ENCODE results near the gene FCHSD2. TPM values are rescaled to one million over a fixed set of nuclear protein-coding genes. Genes with fewer than 3 reads are reported as not detected.

FCHSD2 gene
- total and polyA plus RNA-seq, 2 of the 13 experiments (the other 11 are each of a cell fraction or from before 2014, with no cell fraction given), result 20.5 to 24.8 TPM

- Histone ChIP-seq H3K9ac (ENCODE audit: insufficient read depth, low read depth, low read length) (no peak overlapping the region), H3K36me3 (replicated peaks in 1 of 2; ENCODE audit: control insufficient read depth in 1 of 2, insufficient read depth in 2 of 2, low read length in 2 of 2) (peaks cover 3 to 26% of the 10 kb centered on the region in 2 experiments; a peak in 3 of 5 replicates), H2AFZ (ENCODE audit: low read length) (no peak overlapping the region), H3K4me3 (replicated peaks in 1 of 3; ENCODE audit: insufficient read depth in 1 of 3, low read depth in 2 of 3, low read length in 3 of 3) (no peak overlapping the region), H3K27me3 (ENCODE audit: control insufficient read depth in 1 of 2, insufficient read depth in 2 of 2, low read length in 2 of 2) (no peaks in the 10 kb centered on the region), H4K20me1 (ENCODE audit: insufficient read depth, low read length) (no peaks in the 10 kb centered on the region), H3K9me3 (ENCODE audit: low read length) (no peaks in the 10 kb centered on the region), H3K4me1 (ENCODE audit: insufficient read depth, low read length) (peaks cover 14% of the 10 kb centered on the region), H3K4me2 (ENCODE audit: low read depth, low read length) (no peak overlapping the region), H3K79me2 (ENCODE audit: insufficient read depth, low read length) (no peaks in the 10 kb centered on the region), H3K27ac (ENCODE audit: extremely low read length, insufficient read depth, low read length) (no peak overlapping the region)
- ATAC-seq, result no peak
- in situ Hi-C loops (cut with HindIII; ENCODE audit: extremely low pct_ligation_motif_present, low pct_unique_long_range_greater_than_20kb) (no loop called here), intact Hi-C loops (cut with micrococcal nuclease; ENCODE audit: unreplicated experiment) (no loop called here)
- CTCF ChIA-PET (ENCODE audit: low intra/inter-chr PET ratio, low total read pairs), result no interaction called here
- BruUV-seq (replicated peaks), result no TSS peak
- no peak for FAIRE-seq
- POLR2A ChIA-PET, result no interaction called here
- DNase-seq (ENCODE audit: low spot score), result no peak
- TF ChIP-seq ZNF549 (CRISPR knock-in tag; IDR thresholded peaks at IDR 0.05), result no peak
- TF ChIP-seq CHD2 (IDR thresholded peaks at IDR 0.05; ENCODE audit: low read depth, low read length), result no peak
- no peak for TF ChIP-seq HNRNPLL (IDR thresholded peaks at IDR 0.05; ENCODE audit: low read depth, low read length, poor library complexity, severe bottlenecking)
- no peak for TF ChIP-seq REST (IDR thresholded peaks at IDR 0.05; ENCODE audit: borderline replicate concordance in 1 of 2, low read depth in 1 of 2, low read length in 2 of 2)
- no peak for TF ChIP-seq FOXA1 (IDR thresholded peaks at IDR 0.05)
- TF ChIP-seq FOXA1 (CRISPR knock-in tag; IDR thresholded peaks at IDR 0.05), result no peak
- TF ChIP-seq ZNF616 (CRISPR knock-in tag; IDR thresholded peaks at IDR 0.05; ENCODE audit: low read depth), result no peak
- no peak for TF ChIP-seq MEIS2 (CRISPR knock-in tag; IDR thresholded peaks at IDR 0.05)
- TF ChIP-seq, protein P1, sequence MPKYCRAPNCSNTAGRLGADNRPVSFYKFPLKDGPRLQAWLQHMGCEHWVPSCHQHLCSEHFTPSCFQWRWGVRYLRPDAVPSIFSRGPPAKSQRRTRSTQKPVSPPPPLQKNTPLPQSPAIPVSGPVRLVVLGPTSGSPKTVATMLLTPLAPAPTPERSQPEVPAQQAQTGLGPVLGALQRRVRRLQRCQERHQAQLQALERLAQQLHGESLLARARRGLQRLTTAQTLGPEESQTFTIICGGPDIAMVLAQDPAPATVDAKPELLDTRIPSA (CRISPR knock-in tag; IDR thresholded peaks at IDR 0.05; ENCODE audit: borderline replicate concordance), result no peak
- TF ChIP-seq SP4 (CRISPR knock-in tag; IDR thresholded peaks at IDR 0.05), result no peak
- TF ChIP-seq TFAP4 (IDR thresholded peaks at IDR 0.05; ENCODE audit: borderline replicate concordance, low read depth), result no peak
- TF ChIP-seq EHMT2 (IDR thresholded peaks at IDR 0.05; ENCODE audit: borderline replicate concordance, low read depth, low read length), result no peak
- TF ChIP-seq, protein P2, sequence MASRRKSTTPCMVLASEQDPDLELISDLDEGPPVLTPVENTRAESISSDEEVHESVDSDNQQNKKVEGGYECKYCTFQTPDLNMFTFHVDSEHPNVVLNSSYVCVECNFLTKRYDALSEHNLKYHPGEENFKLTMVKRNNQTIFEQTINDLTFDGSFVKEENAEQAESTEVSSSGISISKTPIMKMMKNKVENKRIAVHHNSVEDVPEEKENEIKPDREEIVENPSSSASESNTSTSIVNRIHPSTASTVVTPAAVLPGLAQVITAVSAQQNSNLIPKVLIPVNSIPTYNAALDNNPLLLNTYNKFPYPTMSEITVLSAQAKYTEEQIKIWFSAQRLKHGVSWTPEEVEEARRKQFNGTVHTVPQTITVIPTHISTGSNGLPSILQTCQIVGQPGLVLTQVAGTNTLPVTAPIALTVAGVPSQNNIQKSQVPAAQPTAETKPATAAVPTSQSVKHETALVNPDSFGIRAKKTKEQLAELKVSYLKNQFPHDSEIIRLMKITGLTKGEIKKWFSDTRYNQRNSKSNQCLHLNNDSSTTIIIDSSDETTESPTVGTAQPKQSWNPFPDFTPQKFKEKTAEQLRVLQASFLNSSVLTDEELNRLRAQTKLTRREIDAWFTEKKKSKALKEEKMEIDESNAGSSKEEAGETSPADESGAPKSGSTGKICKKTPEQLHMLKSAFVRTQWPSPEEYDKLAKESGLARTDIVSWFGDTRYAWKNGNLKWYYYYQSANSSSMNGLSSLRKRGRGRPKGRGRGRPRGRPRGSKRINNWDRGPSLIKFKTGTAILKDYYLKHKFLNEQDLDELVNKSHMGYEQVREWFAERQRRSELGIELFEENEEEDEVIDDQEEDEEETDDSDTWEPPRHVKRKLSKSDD (CRISPR knock-in tag; IDR thresholded peaks at IDR 0.05; ENCODE audit: low read depth), result no peak
- TF ChIP-seq ADNP (CRISPR knock-in tag; IDR thresholded peaks at IDR 0.05), result no peak
- no peak for TF ChIP-seq POLR2A (IDR thresholded peaks at IDR 0.05; ENCODE audit: insufficient read depth in 1 of 2, low read depth in 2 of 2, low read length in 2 of 2)
- TF ChIP-seq, protein P3, sequence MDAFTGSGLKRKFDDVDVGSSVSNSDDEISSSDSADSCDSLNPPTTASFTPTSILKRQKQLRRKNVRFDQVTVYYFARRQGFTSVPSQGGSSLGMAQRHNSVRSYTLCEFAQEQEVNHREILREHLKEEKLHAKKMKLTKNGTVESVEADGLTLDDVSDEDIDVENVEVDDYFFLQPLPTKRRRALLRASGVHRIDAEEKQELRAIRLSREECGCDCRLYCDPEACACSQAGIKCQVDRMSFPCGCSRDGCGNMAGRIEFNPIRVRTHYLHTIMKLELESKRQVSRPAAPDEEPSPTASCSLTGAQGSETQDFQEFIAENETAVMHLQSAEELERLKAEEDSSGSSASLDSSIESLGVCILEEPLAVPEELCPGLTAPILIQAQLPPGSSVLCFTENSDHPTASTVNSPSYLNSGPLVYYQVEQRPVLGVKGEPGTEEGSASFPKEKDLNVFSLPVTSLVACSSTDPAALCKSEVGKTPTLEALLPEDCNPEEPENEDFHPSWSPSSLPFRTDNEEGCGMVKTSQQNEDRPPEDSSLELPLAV (CRISPR knock-in tag; conservative IDR thresholded peaks at IDR 0.05; ENCODE audit: low read depth), result no peak
These were observed 240.7 kb downstream of the FCHSD2 start for GRCh38 chr11:72901374-72901773.
